Fibroblast of villous mesenchyme (primary cell): ENCODE measurements around the gene ZMYND12. TPM values are rescaled to one million over a fixed set of nuclear protein-coding genes. Genes with fewer than 3 reads are reported as not detected.

Experiments used
- DNase-seq: peaks from one replicate; pipeline ENCODE4 v3.0.0-alpha.2; 2010; ENCODE audit warnings: low read depth
- H3K4me3 ChIP-seq: 2 replicates; pipeline ENCODE4 v1.5.1; 2011; ENCODE audit warnings: low read depth, mild to moderate bottlenecking, low read length
- total RNA-seq: library from RNA; depleted of rRNA; stranded (reverse); fragments of >200 nt; gene quantifications from 2 replicates; pipeline ENCODE4 v1.2.3, GENCODE V29; 2012
- TF ChIP-seq, protein P1 (sequence below): IDR thresholded peaks from 2 replicates; pipeline ENCODE4 v1.5.1; 2012; ENCODE audit warnings: low read depth, mild to moderate bottlenecking, low read length; ENCODE audit not compliant: insufficient read depth

The ZMYND12 gene
- total RNA-seq, 1 donor, result 0.86 TPM

DNA sequence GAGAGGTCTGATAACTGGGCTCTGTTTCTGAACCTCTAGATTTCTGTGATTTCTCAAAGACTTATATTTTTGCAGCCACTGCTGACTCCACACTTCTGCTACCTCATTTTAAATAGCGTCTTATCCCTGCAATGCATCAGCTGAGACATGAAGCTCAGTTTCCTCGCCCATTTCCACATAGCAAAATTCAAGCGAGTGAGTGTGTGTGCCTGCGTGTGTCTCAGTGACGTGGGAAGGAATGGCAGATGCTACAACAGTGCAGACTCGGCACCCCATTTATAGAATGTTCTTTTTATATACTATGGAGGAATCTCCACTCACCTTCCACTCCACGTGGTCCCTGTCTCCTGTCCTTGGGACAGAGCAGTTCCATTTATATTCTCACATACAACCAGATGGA lies 35.7 kb downstream of the ZMYND12 start:
- no peak overlapping the region for H3K4me3 ChIP-seq
- TF ChIP-seq, protein P1, sequence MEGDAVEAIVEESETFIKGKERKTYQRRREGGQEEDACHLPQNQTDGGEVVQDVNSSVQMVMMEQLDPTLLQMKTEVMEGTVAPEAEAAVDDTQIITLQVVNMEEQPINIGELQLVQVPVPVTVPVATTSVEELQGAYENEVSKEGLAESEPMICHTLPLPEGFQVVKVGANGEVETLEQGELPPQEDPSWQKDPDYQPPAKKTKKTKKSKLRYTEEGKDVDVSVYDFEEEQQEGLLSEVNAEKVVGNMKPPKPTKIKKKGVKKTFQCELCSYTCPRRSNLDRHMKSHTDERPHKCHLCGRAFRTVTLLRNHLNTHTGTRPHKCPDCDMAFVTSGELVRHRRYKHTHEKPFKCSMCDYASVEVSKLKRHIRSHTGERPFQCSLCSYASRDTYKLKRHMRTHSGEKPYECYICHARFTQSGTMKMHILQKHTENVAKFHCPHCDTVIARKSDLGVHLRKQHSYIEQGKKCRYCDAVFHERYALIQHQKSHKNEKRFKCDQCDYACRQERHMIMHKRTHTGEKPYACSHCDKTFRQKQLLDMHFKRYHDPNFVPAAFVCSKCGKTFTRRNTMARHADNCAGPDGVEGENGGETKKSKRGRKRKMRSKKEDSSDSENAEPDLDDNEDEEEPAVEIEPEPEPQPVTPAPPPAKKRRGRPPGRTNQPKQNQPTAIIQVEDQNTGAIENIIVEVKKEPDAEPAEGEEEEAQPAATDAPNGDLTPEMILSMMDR, result no peak
- DNase-seq, result no peak

DNA sequence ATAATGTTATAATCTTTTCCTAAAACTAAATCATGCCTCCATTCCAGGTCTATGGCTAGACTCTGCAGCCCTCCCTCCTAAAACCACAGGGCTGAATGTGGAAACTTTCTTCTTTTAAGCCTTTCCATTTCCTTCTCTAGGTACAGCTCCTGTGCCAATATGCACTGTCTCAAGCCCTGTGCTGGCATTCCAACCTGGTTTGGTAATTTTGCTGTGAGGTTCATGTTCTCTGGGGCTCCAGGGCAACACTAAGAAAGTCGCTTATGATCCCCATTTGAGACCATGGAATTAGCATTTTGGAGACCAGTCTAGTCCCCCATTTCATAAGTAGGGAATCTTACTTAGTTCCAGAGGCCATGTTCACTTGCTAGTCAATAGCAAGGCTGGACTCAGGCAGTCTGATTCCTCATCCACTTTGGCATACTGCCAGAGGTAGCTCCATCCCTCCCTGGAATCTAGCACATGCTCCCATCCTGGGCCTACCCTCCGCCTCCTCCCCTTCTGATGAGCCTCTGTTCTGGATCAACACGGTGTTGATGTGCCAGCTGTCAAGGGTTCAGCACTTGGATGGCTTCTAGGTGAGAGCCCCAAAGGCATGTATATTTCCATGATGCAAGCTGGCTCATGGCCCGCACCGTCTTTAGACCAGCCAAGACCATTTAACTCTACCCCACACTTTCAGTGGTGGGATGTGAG lies 36.5 kb downstream of the ZMYND12 start:
- no peak for DNase-seq

DNA sequence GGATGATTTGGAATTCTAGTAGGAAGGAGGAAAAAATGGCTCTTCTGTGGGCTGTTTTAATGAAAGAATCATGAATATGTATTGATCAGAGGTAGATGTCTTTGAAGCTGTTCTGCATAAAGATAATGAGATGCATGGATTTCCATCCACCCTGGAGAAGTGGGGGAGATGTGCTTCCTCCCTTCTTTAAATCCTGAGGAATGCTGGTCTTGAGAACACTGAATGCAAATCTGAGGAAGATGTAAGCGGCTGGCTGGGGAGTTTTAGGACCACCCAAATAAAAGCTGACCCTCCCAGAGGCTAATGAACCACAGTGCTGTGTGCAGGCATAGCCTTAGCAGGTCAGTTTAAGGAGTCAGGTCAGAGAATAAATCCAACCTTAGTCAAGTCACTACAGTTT lies 37.3 kb downstream of the ZMYND12 start:
- no peak for DNase-seq
- no peak overlapping the region for H3K4me3 ChIP-seq
- TF ChIP-seq, protein P1, result no peak

More for the DNA sequence above, 36.5 kb downstream of the ZMYND12 start:
- no peak overlapping the region for H3K4me3 ChIP-seq
- TF ChIP-seq, protein P1, result no peak

DNA sequence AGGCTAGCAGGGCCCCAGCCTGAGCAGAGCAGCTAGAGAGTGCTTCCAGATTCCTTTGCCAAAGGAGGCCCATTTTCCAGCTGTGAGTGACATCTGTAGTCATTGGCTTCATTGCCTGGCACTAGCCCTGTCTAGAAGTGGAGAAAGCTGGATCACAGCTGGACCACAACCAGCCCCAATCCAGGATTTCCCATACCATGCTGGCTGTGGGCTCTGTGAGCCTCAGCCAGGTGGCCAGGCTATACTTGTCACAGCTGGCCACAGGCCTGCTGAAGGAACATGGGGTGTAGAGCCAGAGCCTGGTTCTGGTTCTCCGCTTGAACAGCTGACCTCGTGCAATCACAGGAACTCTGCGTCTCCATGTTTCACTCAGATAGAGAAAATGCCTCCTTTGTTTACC lies 38.7 kb downstream of the ZMYND12 start:
- no peak for DNase-seq
- H3K4me3 ChIP-seq, result no peak overlapping the region
- TF ChIP-seq, protein P1, result no peak

DNA sequence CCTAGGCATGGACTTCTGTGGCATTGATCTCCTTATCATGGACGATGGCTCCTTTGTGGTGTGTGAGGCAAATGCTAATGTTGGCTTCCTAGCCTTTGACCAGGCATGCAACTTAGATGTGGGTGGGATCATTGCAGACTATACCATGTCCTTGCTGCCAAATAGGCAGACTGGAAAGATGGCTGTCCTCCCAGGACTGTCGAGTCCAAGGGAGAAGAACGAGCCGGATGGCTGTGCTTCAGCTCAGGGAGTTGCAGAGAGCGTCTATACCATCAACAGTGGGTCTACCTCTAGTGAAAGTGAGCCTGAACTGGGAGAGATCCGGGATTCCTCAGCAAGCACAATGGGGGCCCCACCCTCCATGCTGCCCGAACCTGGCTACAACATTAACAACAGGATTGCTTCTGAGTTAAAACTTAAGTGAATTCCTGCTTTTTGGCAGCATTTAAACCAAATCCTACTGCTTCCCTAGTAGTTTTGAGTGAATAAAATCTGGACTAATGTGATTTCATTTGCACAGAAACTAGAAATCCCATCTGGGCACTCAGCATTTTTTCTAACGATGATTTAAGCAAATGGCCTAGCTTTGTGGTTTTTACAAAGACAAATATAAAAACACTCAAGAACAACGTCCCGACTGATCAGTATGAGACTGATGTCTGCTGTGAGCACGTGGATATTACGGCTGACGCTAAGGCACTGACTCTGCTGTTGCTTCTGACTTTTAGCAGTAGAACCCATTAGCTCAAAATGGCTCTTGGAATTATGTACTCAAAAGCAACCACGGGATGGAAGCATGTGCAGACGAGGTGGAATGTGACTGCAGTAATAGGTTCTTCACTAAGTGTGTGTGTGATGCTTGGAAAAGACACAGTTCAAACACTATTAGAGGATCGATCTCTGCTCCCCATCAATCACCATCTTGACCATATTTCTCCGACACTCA lies 41.0 kb downstream of the ZMYND12 start:
- no peak overlapping the region for H3K4me3 ChIP-seq
- TF ChIP-seq, protein P1, result no peak
- DNase-seq, result no peak

DNA sequence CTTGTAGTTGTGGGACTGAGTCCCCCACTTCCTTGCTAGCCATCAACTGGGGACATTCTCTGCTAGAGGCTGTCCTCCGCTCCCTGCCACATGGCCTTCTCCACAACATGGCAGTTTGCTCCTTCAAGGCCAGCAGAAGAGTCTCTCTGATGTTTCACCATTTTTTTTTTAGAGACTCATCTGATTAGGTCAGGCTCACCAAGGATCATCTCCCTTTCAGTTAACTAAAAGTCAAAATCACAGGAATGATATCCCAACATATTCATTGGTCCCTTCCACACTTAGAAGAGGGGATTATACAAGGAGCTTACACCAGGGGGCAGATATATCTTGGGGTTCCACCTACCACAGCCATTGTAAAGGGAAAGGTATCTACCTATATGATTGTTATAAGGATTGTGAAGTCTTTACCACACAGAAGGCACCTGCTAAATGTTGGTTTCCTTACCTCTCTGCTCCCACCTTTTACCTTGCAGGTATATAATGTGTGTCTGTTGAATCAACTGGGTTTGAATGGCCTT lies 51.9 kb downstream of the ZMYND12 start:
- no peak overlapping the region for H3K4me3 ChIP-seq
- TF ChIP-seq, protein P1, result no peak
- no peak for DNase-seq
